Middle frontal gyrus (tissue), 1 donor: ENCODE measurements around the gene DLG2.
"Not testable (repeated sequence)": the region's sequence is repeated elsewhere in the genome, so short reads cannot be mapped to it uniquely, and the experiment has no call there.

Experiments
- DNase-seq: peaks from one replicate; pipeline ENCODE4 v3.0.0-alpha.2; 2015; ENCODE audit warnings: low spot score; ENCODE audit errors: extremely low spot score

DLG2 gene

GRCh38 chr11:84398017-84398626, 1229.0 kb downstream of the DLG2 start:
- no peak for DNase-seq

GRCh38 chr11:84396521-84396920, 1230.6 kb downstream of the DLG2 start:
- no peak for DNase-seq

GRCh38 chr11:84390441-84391078, 1236.6 kb downstream of the DLG2 start:
- DNase-seq: no peak

GRCh38 chr11:84389696-84390095, 1237.4 kb downstream of the DLG2 start:
- no peak for DNase-seq

- peak; percentile 56 for DNase-seq
Observed at GRCh38 chr11:84384731-84385130, 1242.4 kb downstream of the DLG2 start.

- DNase-seq: no peak
Observed at GRCh38 chr11:84383576-84383975, 1243.6 kb downstream of the DLG2 start.

- DNase-seq: no peak
Observed at GRCh38 chr11:84381666-84382065, 1245.5 kb downstream of the DLG2 start.

GRCh38 chr11:84372381-84372950, 1254.7 kb downstream of the DLG2 start:
- no peak for DNase-seq

GRCh38 chr11:84358034-84358433, 1269.1 kb downstream of the DLG2 start:
- no peak for DNase-seq

GRCh38 chr11:84355911-84356310, 1271.2 kb downstream of the DLG2 start:
- DNase-seq: no peak

GRCh38 chr11:84345597-84345996, 1281.5 kb downstream of the DLG2 start:
- DNase-seq: no peak

- no peak for DNase-seq
Observed at GRCh38 chr11:84345027-84345426, 1282.1 kb downstream of the DLG2 start.

GRCh38 chr11:84339796-84340195, 1287.3 kb downstream of the DLG2 start:
- no peak for DNase-seq

- no peak for DNase-seq
Observed at GRCh38 chr11:84333221-84333620, 1293.9 kb downstream of the DLG2 start.

- DNase-seq: no peak
Observed at GRCh38 chr11:84322211-84322610, 1304.9 kb downstream of the DLG2 start.

GRCh38 chr11:84319863-84320262, 1307.3 kb downstream of the DLG2 start:
- DNase-seq: no peak

- DNase-seq: peak; percentile 85
Observed at GRCh38 chr11:84316866-84317555, 1310.1 kb downstream of the DLG2 start.

GRCh38 chr11:84313830-84314359, 1313.2 kb downstream of the DLG2 start:
- DNase-seq: no peak

- DNase-seq: no peak
Observed at GRCh38 chr11:84310268-84310667, 1316.9 kb downstream of the DLG2 start.

GRCh38 chr11:84308491-84308890, 1318.7 kb downstream of the DLG2 start:
- not testable (repeated sequence) for DNase-seq

- no peak for DNase-seq
Observed at GRCh38 chr11:84300092-84300491, 1327.1 kb downstream of the DLG2 start.

GRCh38 chr11:84297570-84297969, 1329.6 kb downstream of the DLG2 start:
- DNase-seq: no peak
